Gastrocnemius medialis (tissue), 4 donors: Measurements from ENCODE around the gene CSHL1.

Experiments
- CTCF ChIP-seq, 5 experiments: fragments of 450-650 bp in 3 of 5; fragments of 200-600 bp in 2 of 5; sonication (generic) in 2 of 5; IDR thresholded peaks in 4 of 5; conservative IDR thresholded peaks in 1 of 5; 1 replicate in 4 of 5; 2 replicates in 1 of 5; pipeline ENCODE4 v1.5.1; 2016 to 2019; ENCODE audit warnings: antibody characterized with exemption in 5 of 5, mild to moderate bottlenecking in 3 of 5, moderate library complexity in 3 of 5
- POLR2A ChIP-seq, 2 donors: fragments of 450-650 bp; IDR thresholded peaks; one replicate each; pipeline ENCODE4 v1.6.1; 2017; ENCODE audit warnings: antibody characterized with exemption in 2 of 2, mild to moderate bottlenecking in 2 of 2, moderate library complexity in 2 of 2

DNA sequence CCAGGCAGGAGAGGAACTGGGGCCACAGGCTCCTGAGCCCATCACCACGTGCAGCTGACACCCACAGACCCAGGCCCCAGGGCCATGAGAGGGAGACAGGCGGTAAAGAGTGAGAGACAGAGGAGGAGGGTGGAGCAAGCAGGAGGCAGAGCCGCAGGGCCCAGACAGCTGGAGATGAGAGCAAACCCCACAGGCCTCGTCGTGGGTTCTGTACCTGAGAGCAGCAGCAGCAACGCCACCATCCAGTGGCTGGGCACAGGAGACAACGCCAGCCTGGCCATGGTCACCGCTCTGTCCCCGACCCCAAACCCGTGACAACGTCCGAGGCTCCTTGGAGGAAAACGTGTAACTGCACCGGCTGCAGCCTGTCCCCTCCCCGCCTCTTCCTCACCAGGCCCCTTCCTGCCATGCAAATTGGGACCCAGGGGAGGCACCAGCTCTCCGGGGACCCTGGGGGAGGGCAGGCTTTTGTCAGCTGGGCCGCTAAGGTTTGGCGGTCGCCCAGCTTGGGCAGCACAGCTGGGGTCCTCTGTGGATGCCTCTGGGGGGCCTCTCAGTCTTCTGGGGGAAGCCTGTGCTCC is 21.0 kb upstream of the CSHL1 start, which contains the start of gene CD79B:
- TF ChIP-seq CTCF (IDR thresholded peaks at IDR 0.05 in 4 of 5, conservative IDR thresholded peaks at IDR 0.05 in 1 of 5) (no peak), POLR2A (IDR thresholded peaks at IDR 0.05) (no peak)
